ENCODE results near the gene MCOLN1. TPM values are rescaled to one million over a fixed set of nuclear protein-coding genes. Genes with fewer than 3 reads are reported as not detected.

The MCOLN1 gene
- total and polyA plus RNA-seq, 2 experiments from 2014 or later, result 15.5 to 55.5 TPM

DNA sequence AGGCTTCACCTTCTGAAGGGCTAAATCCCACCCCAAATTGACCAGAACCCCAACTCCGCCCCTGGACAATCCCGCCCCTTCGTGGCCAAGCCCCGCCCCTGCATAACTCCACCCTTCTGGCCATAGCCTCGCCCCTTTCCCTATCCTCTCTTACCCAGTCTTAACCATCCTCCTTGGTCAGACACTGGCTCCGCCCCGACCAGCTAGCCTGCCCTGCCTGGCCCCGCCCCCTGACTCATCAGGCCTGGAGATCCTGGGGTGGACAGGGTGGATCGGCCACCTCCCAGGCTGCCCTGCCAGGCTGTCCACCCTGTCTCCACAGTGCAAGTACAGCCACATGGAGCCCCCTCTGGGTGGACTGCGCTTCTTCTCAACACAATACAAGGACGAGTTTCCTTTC, 14.5 kb upstream of the MCOLN1 start:
- 64% methylated on average over 8 of the region's 11 CpGs for WGBS (ENCODE audit: low lambda C conversion rate, missing lambda C conversion rate)
- no peaks in the 10 kb centered on the region for H3K79me2 ChIP-seq
- no peak overlapping the region for H3K4me3 ChIP-seq
- peak; percentile 80 for DNase-seq (ENCODE audit: low spot score)
- H2AFZ ChIP-seq, result no peak overlapping the region
- no peaks in the 10 kb centered on the region for H3K27me3 ChIP-seq
- H3K9me3 ChIP-seq (ENCODE audit: low read depth), result no peaks in the 10 kb centered on the region
- no peaks in the 10 kb centered on the region for H3K9me2 ChIP-seq (replicated peaks; ENCODE audit: insufficient read depth)
- H3K36me3 ChIP-seq (replicated peaks; ENCODE audit: insufficient read depth, low read depth), result no peaks in the 10 kb centered on the region
- no peaks in the 10 kb centered on the region for H3K4me1 ChIP-seq (ENCODE audit: insufficient read depth)
- no peak overlapping the region for H3K27ac ChIP-seq
- H3K4me2 ChIP-seq, result no peak overlapping the region
- H4K20me1 ChIP-seq (ENCODE audit: insufficient read depth, poor library complexity, severe bottlenecking), result no peaks in the 10 kb centered on the region
- TF ChIP-seq EZH2 (IDR thresholded peaks at IDR 0.05; ENCODE audit: borderline replicate concordance) (no peak), EZH2phosphoT487 (IDR thresholded peaks at IDR 0.05; ENCODE audit: low read depth, severe bottlenecking, unreplicated experiment) (no peak)
- TF ChIP-seq, protein P1, sequence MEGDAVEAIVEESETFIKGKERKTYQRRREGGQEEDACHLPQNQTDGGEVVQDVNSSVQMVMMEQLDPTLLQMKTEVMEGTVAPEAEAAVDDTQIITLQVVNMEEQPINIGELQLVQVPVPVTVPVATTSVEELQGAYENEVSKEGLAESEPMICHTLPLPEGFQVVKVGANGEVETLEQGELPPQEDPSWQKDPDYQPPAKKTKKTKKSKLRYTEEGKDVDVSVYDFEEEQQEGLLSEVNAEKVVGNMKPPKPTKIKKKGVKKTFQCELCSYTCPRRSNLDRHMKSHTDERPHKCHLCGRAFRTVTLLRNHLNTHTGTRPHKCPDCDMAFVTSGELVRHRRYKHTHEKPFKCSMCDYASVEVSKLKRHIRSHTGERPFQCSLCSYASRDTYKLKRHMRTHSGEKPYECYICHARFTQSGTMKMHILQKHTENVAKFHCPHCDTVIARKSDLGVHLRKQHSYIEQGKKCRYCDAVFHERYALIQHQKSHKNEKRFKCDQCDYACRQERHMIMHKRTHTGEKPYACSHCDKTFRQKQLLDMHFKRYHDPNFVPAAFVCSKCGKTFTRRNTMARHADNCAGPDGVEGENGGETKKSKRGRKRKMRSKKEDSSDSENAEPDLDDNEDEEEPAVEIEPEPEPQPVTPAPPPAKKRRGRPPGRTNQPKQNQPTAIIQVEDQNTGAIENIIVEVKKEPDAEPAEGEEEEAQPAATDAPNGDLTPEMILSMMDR (IDR thresholded peaks at IDR 0.05; ENCODE audit: poor library complexity), result no peak

DNA sequence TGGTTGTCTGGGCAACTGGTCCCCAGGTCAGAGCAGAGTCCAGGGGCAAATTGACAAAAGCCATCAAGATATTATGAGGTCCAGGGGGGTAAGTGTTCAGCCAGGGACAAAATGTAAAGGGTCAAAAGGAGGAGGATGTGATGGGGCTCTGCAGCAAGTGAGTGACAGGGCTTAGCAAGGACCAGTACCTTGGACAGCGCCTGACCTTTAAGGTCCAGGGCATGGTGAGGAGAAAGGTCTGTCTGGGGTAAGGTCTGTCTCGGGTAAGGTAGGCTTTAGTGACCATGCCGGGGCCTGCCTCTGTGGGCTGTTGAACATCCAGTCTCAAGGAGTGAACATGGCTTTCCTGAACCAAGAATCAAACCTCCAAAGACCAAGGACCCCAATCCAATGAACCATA, 12.8 kb upstream of the MCOLN1 start:
- Histone ChIP-seq H2AFZ (no peak overlapping the region), H3K79me2 (no peaks in the 10 kb centered on the region), H4K20me1 (ENCODE audit: insufficient read depth, poor library complexity, severe bottlenecking) (no peaks in the 10 kb centered on the region), H3K27ac (no peak overlapping the region), H3K9me3 (ENCODE audit: low read depth) (no peaks in the 10 kb centered on the region), H3K4me2 (no peak overlapping the region), H3K9me2 (replicated peaks; ENCODE audit: insufficient read depth) (no peaks in the 10 kb centered on the region), H3K4me3 (no peak overlapping the region), H3K36me3 (replicated peaks; ENCODE audit: insufficient read depth, low read depth) (no peaks in the 10 kb centered on the region), H3K27me3 (no peaks in the 10 kb centered on the region), H3K4me1 (ENCODE audit: insufficient read depth) (peaks cover 3% of the 10 kb centered on the region)
- no peak for DNase-seq (ENCODE audit: low spot score)
- 53% methylated on average over 3 of the region's 3 CpGs for WGBS (ENCODE audit: low lambda C conversion rate, missing lambda C conversion rate)
- TF ChIP-seq EZH2 (IDR thresholded peaks at IDR 0.05; ENCODE audit: borderline replicate concordance), result no peak
- TF ChIP-seq EZH2phosphoT487 (IDR thresholded peaks at IDR 0.05; ENCODE audit: low read depth, severe bottlenecking, unreplicated experiment), result no peak
- TF ChIP-seq, protein P1 (IDR thresholded peaks at IDR 0.05; ENCODE audit: poor library complexity), result no peak

DNA sequence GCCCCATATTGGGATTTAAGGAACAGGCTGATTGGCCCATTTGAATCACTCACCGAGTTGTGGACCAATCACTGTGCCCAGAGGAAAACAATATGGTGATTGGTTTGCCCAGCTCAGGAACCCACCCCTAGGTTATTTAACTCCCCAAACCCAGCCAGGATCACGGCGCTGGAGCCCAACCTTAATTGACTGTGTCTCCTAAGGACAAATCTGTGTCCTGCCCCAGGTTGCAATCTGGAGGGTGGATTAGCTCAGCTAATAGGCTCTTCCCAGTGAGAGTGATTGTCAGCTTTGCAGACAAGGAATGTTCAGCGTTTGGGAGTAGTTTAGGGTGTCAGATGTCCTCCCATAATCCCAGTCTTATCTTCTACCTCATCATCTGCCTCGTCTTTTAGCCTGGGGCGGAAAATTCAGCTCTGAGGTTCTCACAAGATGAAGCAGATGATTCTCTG, 10.0 kb upstream of the MCOLN1 start:
- Histone ChIP-seq H3K27me3 (no peaks in the 10 kb centered on the region), H3K4me2 (no peak overlapping the region), H3K4me3 (no peak overlapping the region), H3K79me2 (peaks cover 16% of the 10 kb centered on the region), H2AFZ (no peak overlapping the region), H4K20me1 (ENCODE audit: insufficient read depth, poor library complexity, severe bottlenecking) (no peaks in the 10 kb centered on the region), H3K9me3 (ENCODE audit: low read depth) (no peaks in the 10 kb centered on the region), H3K4me1 (ENCODE audit: insufficient read depth) (peaks cover 13% of the 10 kb centered on the region), H3K27ac (no peak overlapping the region), H3K9me2 (replicated peaks; ENCODE audit: insufficient read depth) (no peaks in the 10 kb centered on the region), H3K36me3 (replicated peaks; ENCODE audit: insufficient read depth, low read depth) (no peaks in the 10 kb centered on the region)
- DNase-seq (ENCODE audit: low spot score), result no peak
- TF ChIP-seq EZH2 (IDR thresholded peaks at IDR 0.05; ENCODE audit: borderline replicate concordance) (no peak), EZH2phosphoT487 (IDR thresholded peaks at IDR 0.05; ENCODE audit: low read depth, severe bottlenecking, unreplicated experiment) (no peak)
- TF ChIP-seq, protein P1 (IDR thresholded peaks at IDR 0.05; ENCODE audit: poor library complexity), result no peak
- WGBS (ENCODE audit: low lambda C conversion rate, missing lambda C conversion rate), result 37% methylated on average over 6 of the region's 6 CpGs

All from hepatocyte (in vitro differentiated cells).